HG02798 (cell line): ENCODE data around the gene ANXA4.

Experiments used
- ATAC-seq: cut with Tn5 transposase; IDR thresholded peaks from one replicate; pipeline ENCODE4 v1.9.1; 2021; ENCODE audit warnings: mild to moderate bottlenecking; ENCODE audit not compliant: unreplicated experiment, poor library complexity

Gene ANXA4

GRCh38 chr2:69831354-69831905 is 89.5 kb downstream of the ANXA4 start:
- ATAC-seq, result no peak

DNA sequence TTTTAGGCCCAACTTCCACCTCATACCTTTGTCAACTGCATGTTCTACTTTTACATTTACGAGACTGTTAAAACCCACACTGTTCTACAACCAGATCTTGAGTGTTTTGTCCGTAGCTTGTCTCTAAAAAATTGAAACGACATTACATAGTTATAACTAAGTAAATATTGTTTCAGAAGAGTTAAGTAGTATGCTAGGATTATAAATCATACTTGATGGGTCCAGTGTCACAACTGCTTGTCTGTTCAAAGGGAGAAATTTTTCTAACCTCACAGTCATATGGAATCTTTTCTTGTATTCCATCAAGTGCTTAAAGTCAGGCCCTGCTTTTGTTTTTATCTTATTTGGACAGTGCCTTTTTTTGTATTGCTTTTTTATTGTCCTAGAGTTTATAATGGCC is 91.8 kb downstream of the ANXA4 start:
- ATAC-seq, result no peak

DNA sequence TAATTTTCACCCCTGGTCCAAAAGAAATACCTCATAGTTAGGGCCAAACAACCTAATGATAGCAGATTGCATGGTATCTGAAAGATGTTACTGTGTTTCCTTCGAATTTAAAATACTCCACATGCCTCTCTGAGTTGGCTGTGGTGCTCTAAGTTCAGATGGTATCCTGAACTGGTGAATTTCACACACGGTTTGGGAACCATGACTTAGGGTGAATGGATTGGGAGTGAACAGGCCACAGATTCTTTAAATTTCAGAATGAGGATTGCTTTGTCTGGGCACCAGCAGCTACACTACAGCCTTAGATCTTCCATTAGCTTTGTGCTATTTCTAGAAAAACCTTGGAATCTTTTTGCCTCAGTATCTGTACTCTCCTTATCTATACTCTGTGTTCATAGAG is 93.7 kb downstream of the ANXA4 start:
- ATAC-seq, result no peak

DNA sequence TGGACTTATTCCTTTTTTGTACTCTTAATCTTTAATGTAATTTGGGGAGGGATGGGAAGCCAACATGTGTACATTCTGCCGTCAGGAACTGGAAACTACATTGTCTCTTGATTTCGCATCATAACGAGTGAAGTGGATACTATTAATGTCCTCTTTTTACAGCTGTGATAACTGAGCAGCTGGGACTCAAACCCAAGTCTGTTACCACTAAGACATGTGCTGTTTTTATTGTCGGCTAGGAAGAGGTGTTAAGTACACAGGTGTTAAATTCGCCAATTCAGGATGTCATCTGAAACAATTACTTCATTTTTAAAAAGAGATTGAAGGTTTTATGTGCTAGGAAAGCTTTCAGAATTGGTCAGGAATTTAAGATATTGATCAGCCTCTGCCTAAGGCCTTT is 94.4 kb downstream of the ANXA4 start:
- no peak for ATAC-seq

GRCh38 chr2:69837533-69837932 is 95.6 kb downstream of the ANXA4 start:
- ATAC-seq, result no peak

DNA sequence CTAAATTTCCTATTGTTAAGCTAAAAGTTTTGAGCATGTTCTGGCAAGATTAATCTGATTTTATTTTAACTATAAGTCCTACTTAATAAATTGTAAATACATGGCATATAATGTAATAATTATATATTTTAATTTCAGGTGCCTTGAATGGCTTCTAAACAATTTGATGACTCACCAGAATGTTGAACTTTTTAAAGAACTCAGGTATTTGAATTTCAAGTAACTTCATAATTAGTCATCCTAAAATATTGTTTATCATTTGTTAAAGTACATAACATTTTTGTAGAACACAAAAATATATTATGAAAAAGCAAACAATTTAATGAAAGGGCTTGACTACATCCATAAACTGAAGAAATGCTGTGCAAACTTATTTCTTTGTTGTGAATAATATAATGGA is 102.1 kb downstream of the ANXA4 start:
- ATAC-seq, result no peak

GRCh38 chr2:69844560-69844959 is 102.6 kb downstream of the ANXA4 start:
- no peak for ATAC-seq

DNA sequence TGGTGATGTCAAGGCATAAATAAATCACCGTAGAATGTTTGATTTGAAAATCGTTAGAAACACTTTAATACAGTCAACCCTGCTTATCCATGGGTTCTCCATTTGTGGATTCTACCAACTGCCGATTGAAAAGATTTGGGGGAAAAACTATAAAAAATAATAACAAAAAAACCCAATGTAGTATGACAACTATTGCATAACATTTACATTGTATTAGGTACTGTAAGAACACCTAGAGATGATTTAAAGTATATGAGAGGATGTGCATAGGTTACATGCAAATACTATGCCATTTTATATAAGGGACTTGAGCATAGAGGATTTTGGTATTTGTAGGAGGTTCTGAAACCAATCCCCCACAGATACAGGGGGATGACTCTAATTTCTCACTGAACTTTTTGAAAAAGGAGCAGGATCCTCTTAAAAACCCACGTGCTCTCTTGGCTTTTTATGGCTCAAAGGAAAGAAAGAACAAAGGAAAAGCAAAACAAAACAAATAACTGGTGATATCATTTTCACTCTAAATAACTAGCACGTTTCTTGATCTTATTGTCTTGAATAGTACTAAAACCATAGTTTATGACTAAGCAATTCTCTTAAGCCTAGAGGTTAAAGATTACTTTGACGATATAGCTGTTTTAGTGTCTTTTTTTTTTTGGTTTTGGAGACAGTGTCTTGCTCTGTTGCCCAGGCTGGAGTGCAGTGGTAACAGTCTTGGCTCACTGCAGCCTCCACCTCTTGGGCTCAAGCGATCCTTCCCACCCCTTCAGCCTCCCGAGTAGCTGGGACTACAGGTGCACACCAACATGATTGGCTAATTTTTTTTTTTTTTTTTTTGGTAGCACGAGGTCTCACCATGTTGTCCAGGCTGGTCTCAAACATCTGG is 104.5 kb downstream of the ANXA4 start:
- no peak for ATAC-seq

DNA sequence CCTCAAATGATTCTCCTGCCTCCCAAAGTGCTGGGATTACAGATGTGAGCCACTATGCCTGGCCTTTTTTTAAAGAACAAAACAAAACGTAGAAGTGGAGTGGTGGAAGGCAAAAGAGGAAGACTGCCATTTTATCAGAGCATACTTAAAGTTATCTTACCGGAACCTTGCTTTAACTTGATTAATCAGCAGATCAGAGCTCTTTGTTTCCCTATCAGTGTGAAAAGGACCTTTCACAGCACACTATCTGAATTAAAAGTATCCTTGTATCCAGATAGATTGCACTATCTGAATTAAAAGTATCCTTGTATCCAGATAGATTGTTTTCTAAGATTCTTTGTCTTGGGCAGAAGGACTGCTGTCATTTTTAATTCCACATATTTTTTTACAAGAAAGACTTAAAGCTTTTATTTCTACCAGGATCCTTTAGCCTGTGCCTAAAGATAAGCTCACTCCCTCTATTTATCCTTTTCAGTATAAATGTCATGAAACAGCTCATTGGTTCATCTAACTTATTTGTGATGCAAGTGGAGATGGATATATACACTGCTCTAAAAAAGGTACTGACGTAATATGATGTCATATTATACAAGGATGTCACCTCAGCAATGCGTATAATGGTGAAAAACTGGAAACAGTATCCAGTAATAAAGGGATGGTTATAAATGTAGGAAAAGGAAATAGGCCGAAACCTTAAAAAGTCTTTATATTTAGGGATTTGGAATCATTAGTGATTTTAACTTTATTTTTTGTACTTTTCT is 105.3 kb downstream of the ANXA4 start:
- ATAC-seq, result no peak

- no peak for ATAC-seq
These were observed 106.4 kb downstream of the ANXA4 start for GRCh38 chr2:69848186-69848790.

DNA sequence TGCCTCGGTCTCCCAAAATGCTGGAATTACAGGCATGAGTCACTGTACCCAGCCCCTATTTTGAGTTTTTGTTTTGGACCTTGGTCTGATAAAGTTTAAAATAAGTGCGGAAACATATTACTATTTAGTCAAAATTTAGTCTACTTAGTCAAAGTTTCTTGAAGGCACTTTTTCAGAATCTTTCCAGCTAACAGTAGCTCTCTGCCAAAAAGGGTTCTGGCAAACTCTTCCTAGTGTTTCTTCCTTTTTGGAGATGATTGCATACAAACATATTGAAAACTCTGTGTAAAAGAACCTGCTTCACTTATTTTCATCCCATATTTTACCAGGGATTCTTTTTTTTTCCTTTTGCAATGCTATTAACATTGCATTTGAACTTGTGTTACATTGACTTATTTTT is 116.3 kb downstream of the ANXA4 start:
- no peak for ATAC-seq

GRCh38 chr2:69863298-69863697 is 121.4 kb downstream of the ANXA4 start:
- no peak for ATAC-seq
